ENCODE data around the gene RAB8B.
"Not testable (repeated sequence)": the region's sequence is repeated elsewhere in the genome, so short reads cannot be mapped to it uniquely, and the experiment has no call there.

RAB8B gene

DNA sequence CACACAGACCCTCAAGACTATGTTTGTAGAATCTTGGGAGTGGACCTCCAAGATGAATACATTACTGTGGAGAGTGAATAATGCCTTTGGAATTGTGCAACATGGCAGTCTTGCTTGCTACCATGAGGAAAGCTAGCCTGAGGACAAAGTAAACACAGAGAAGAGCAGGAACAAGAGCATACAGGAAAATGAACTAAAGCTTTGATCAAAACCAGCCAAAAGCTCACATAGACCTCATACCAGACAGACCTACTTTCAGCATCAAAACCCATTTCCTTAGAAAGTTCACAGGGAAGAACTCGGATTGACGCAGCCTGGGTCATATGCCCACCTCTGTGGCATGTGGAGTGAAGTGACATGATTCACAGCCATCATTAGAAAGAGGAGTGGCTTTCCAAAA lies 3.3 kb upstream of the RAB8B start:
- DNase-seq, result no peak

DNA sequence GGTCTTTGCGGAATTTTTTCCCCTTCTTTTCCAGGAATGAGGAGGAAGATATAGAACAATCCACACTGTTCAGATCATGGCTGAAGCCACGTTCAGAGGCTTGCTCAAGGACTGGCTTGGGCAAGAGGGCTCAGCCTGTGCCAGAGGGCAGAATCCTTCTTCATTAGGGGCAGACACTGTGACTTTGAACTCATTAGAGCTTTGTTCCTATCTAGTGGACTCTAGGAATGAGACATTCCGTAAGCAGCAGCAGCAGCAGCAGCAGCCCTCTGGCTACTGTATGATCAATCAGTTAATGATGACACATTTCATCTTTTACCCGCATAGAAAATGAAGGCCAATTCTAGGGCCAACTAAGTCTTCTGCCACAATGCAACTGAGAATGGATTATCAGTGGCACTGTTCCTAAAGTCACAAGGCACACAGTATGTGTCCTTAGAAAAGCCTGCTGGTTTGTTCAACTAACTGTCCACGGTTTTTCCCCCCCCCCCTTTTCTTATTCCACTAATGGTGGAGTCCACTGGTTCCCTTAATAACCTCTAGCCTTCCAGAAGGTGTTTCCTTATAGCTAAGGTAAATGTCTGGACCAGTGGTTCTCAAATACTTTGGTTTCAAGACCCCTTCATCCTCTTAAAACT lies 1.7 kb upstream of the RAB8B start:
- no peak for DNase-seq

GRCh38 chr15:63188247-63188925 lies 1.0 kb upstream of the RAB8B start:
- DNase-seq, result no peak

GRCh38 chr15:63189941-63190768 lies 749 bp downstream of the RAB8B start:
- peak in 1 of 2 donors; percentile 32 for DNase-seq

- no peak for DNase-seq
Observed at GRCh38 chr15:63190769-63191649, 1.6 kb downstream of the RAB8B start.

- DNase-seq, result peak; percentile 82 to 93
Observed at GRCh38 chr15:63191895-63192618, 2.7 kb downstream of the RAB8B start.

GRCh38 chr15:63192619-63193206 lies 3.3 kb downstream of the RAB8B start:
- DNase-seq, result no peak

- DNase-seq, result no peak
Observed at GRCh38 chr15:63194302-63194701, 4.9 kb downstream of the RAB8B start.

- DNase-seq, result no peak
Observed at GRCh38 chr15:63194880-63195568, 5.6 kb downstream of the RAB8B start.

- no peak for DNase-seq
Observed at GRCh38 chr15:63195569-63196015, 6.2 kb downstream of the RAB8B start.

DNA sequence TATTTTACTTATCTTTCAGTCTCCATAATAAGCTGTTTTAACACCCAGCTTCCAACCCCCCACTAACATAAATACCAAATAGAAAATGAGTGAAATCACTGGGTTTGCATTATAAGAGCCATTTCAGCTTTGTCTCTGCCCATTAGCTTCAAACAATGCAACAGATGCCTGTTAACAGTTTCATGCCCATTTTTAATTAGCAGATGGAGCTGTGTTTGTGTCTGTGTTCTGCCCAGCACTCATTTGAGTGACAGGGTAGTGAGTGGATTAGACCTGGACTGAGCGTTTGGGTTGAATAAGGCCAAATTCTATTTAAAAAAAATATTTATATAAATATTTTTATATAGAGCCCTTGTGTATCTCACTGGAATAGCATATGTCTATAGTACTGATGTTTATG lies 7.4 kb downstream of the RAB8B start:
- no peak for DNase-seq

GRCh38 chr15:63197626-63198025 lies 8.2 kb downstream of the RAB8B start:
- no peak for DNase-seq

- DNase-seq, result no peak
Observed at GRCh38 chr15:63198371-63199250, 9.2 kb downstream of the RAB8B start.

DNA sequence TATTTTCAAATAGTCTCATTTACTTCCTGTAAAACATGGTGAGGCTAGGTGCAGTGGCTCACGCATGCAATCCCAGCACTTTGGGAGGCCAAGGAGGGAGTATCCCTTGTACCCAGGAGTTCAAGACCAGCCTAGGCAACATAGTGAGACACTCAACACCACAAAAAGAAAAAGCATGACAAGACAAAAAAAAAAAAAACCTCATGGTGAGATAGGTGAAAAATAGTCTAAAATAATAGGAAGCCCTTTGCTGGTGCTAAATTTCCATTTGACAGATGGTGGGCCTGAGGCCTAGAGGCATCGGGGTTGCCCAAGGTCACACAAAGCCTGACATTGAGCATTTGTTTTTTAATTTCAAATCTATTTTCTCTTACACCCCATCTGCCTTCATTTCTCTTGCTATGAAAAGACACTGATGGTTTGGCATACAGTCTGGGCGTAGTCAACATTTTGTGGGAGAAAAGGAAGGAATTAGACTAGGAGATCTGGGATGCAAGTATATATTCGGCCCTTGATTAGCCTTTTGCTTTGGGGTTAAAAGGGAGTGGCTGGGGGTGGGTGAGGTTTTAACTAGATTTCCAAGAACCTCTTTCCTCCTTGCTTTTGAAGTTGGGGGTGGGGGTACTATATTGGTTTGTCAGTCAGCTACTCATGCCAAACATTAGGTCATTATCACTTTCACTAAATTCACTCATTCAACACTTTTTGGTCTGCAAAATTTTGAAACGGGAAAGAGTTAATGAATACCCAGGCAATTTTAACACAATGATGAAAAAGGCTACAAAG lies 11.3 kb downstream of the RAB8B start:
- DNase-seq, result no peak

GRCh38 chr15:63202861-63203260 lies 13.5 kb downstream of the RAB8B start:
- no peak for DNase-seq

- peak; percentile 61 to 66 for DNase-seq
Observed at GRCh38 chr15:63203451-63204090, 14.2 kb downstream of the RAB8B start.

- no peak for DNase-seq
Observed at GRCh38 chr15:63206079-63206478, 16.7 kb downstream of the RAB8B start.

DNA sequence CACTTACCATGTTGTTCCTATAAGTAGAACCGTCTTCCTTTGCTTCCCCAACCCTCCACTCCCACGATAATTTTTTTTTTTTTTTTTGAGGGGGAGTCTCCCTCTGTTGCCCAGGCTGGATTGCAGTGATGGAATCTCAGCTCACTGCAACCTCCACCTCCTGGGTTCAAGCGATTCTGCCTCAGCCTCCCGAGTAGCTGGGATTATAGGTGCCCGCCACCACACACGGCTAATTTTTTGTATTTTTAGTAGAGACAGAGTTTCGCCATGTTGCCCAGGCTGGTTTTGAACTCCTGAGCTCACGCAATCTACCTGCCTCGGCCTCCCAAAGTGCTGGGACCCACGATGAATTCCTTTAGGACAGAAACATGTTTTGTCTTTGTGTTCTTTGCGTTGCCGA lies 19.4 kb downstream of the RAB8B start:
- not testable (repeated sequence) for DNase-seq
